Metanephros (tissue), 1 donor: ENCODE measurements around the gene CATSPER4. TPM values are rescaled to one million over a fixed set of nuclear protein-coding genes. Genes with fewer than 3 reads are reported as not detected.

ENCODE experiments used
- total RNA-seq: library from RNA; depleted of rRNA; stranded (reverse); fragments of >200 nt; gene quantifications from one replicate; pipeline ENCODE4 v1.2.3, GENCODE V29; 2014

The CATSPER4 gene
- not detected for total RNA-seq

GRCh38 chr1:26190373-26190987 is at the start of gene CATSPER4:
Gene CATSPER4 (plus strand): TSS chr1:26190602. CDS start chr1:26190628, 26 bp downstream.

GRCh38 chr1:26158908-26159742 is 31.3 kb upstream of the CATSPER4 start, which contains the start of gene FAM110D:
Gene FAM110D (plus strand): TSS chr1:26159079. CDS start chr1:26161292, 2,213 bp downstream.

GRCh38 chr1:26168410-26169197 is 21.8 kb upstream of the CATSPER4 start, which contains the start of gene C1orf232:
Gene C1orf232 (minus strand): TSS chr1:26168963. CDS start chr1:26168499, 464 bp downstream.

GRCh38 chr1:26169669-26170471 is 20.5 kb upstream of the CATSPER4 start, which contains the start of gene ZNF593:
Gene ZNF593 (plus strand): TSS chr1:26169908. CDS start chr1:26169984, 76 bp downstream.

GRCh38 chr1:26171084-26172072 is 19.0 kb upstream of the CATSPER4 start, which contains the start of gene ZNF593OS:
Gene ZNF593OS (minus strand): TSS chr1:26171832. CDS start chr1:26171661, 171 bp downstream.

GRCh38 chr1:26177182-26177684 is 13.2 kb upstream of the CATSPER4 start, which contains the start of gene CNKSR1:
Gene CNKSR1 (plus strand): TSS chr1:26177491. CDS start chr1:26177548, 57 bp downstream.

GRCh38 chr1:26233903-26234643 is 43.7 kb downstream of the CATSPER4 start, which contains the start of gene CEP85:
Gene CEP85 (plus strand): TSS chr1:26234200. CDS start chr1:26239784, 5,584 bp downstream.

Other genes starting within 250 kb of the CATSPER4 start
- 22.0 TPM for gene PAFAH2, start 192.5 kb upstream of the CATSPER4 start, total RNA-seq
- 2.1 TPM for gene EXTL1, start 168.8 kb upstream of the CATSPER4 start, total RNA-seq
- gene SLC30A2, start 144.5 kb upstream of the CATSPER4 start, total RNA-seq: 4.7 TPM
- gene TRIM63, start 123.0 kb upstream of the CATSPER4 start, total RNA-seq: 9.4 TPM
- gene PDIK1L, start 78.8 kb upstream of the CATSPER4 start, total RNA-seq: 10.5 TPM
- 1.5 TPM for gene FAM110D, start 31.5 kb upstream of the CATSPER4 start, total RNA-seq
- not detected for gene C1orf232, start 21.6 kb upstream of the CATSPER4 start, total RNA-seq
- 25.9 TPM for gene ZNF593, start 20.7 kb upstream of the CATSPER4 start, total RNA-seq
- not detected for gene ZNF593OS, start 18.8 kb upstream of the CATSPER4 start, total RNA-seq
- 7.6 TPM for gene CNKSR1, start 13.1 kb upstream of the CATSPER4 start, total RNA-seq
- gene CEP85, start 43.6 kb downstream of the CATSPER4 start, total RNA-seq: 17.0 TPM
- gene SH3BGRL3, start 89.5 kb downstream of the CATSPER4 start, total RNA-seq: 20.8 TPM
- 19.4 TPM for gene UBXN11, start 116.0 kb downstream of the CATSPER4 start, total RNA-seq
- 7.6 TPM for gene CD52, start 127.4 kb downstream of the CATSPER4 start, total RNA-seq
- gene CRYBG2, start 163.5 kb downstream of the CATSPER4 start, total RNA-seq: 0.29 TPM
- not detected for gene ZNF683, start 182.1 kb downstream of the CATSPER4 start, total RNA-seq
- not detected for gene LIN28A, start 220.2 kb downstream of the CATSPER4 start, total RNA-seq
- 25.5 TPM for gene DHDDS, start 241.7 kb downstream of the CATSPER4 start, total RNA-seq